ENCODE results near the gene DIO2.
A peak's percentile ranks its signal among the peaks of the same experiment; 100 is the strongest.

DIO2 gene

GRCh38 chr14:80211153-80212022 lies at the start of gene DIO2:
Gene DIO2 (minus strand): TSS chr14:80211504. CDS start chr14:80211472, 32 bp downstream.
- TF ChIP-seq ZFP30 (CRISPR knock-in tag; IDR thresholded peaks at IDR 0.05) (no peak), SNAI2 (CRISPR knock-in tag; IDR thresholded peaks at IDR 0.05) (no peak), ZNF565 (CRISPR knock-in tag; conservative IDR thresholded peaks at IDR 0.05; ENCODE audit: low read depth) (no peak)
- TF ChIP-seq, protein P1, sequence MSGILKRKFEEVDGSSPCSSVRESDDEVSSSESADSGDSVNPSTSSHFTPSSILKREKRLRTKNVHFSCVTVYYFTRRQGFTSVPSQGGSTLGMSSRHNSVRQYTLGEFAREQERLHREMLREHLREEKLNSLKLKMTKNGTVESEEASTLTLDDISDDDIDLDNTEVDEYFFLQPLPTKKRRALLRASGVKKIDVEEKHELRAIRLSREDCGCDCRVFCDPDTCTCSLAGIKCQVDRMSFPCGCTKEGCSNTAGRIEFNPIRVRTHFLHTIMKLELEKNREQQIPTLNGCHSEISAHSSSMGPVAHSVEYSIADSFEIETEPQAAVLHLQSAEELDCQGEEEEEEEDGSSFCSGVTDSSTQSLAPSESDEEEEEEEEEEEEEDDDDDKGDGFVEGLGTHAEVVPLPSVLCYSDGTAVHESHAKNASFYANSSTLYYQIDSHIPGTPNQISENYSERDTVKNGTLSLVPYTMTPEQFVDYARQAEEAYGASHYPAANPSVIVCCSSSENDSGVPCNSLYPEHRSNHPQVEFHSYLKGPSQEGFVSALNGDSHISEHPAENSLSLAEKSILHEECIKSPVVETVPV (CRISPR knock-in tag; IDR thresholded peaks at IDR 0.05): no peak
- ATAC-seq: peak; percentile 80

- ATAC-seq: no peak
- TF ChIP-seq CSDC2 (CRISPR knock-in tag; IDR thresholded peaks at IDR 0.05) (no peak), SNAI2 (CRISPR knock-in tag; IDR thresholded peaks at IDR 0.05) (no peak), ZFP3 (CRISPR knock-in tag; IDR thresholded peaks at IDR 0.05) (no peak), ARNTL (CRISPR knock-in tag; IDR thresholded peaks at IDR 0.05; ENCODE audit: borderline replicate concordance, low read depth) (no peak), TSHZ2 (CRISPR knock-in tag; IDR thresholded peaks at IDR 0.05) (no peak), ZNF565 (CRISPR knock-in tag; conservative IDR thresholded peaks at IDR 0.05; ENCODE audit: low read depth) (no peak), ZNF8 (CRISPR knock-in tag; IDR thresholded peaks at IDR 0.05) (no peak), BACH2 (CRISPR knock-in tag; IDR thresholded peaks at IDR 0.05; ENCODE audit: borderline replicate concordance) (no peak), RARB (CRISPR knock-in tag; IDR thresholded peaks at IDR 0.05) (no peak)
- TF ChIP-seq, protein P1 (CRISPR knock-in tag; IDR thresholded peaks at IDR 0.05): no peak
- TF ChIP-seq, protein P2, sequence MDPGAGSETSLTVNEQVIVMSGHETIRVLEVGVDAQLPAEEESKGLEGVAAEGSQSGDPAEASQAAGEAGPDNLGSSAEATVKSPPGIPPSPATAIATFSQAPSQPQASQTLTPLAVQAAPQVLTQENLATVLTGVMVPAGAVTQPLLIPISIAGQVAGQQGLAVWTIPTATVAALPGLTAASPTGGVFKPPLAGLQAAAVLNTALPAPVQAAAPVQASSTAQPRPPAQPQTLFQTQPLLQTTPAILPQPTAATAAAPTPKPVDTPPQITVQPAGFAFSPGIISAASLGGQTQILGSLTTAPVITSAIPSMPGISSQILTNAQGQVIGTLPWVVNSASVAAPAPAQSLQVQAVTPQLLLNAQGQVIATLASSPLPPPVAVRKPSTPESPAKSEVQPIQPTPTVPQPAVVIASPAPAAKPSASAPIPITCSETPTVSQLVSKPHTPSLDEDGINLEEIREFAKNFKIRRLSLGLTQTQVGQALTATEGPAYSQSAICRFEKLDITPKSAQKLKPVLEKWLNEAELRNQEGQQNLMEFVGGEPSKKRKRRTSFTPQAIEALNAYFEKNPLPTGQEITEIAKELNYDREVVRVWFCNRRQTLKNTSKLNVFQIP (CRISPR knock-in tag; IDR thresholded peaks at IDR 0.05; ENCODE audit: borderline replicate concordance, low read depth): no peak
Measured at GRCh38 chr14:80260645-80261044, 49.3 kb upstream of the DIO2 start.

- no peak for TF ChIP-seq ZFP3 (CRISPR knock-in tag; IDR thresholded peaks at IDR 0.05)
- TF ChIP-seq RARB (CRISPR knock-in tag; IDR thresholded peaks at IDR 0.05): no peak
- TF ChIP-seq ZNF565 (CRISPR knock-in tag; conservative IDR thresholded peaks at IDR 0.05; ENCODE audit: low read depth): no peak
- no peak for TF ChIP-seq CSDC2 (CRISPR knock-in tag; IDR thresholded peaks at IDR 0.05)
- TF ChIP-seq ZNF70 (CRISPR knock-in tag; IDR thresholded peaks at IDR 0.05): no peak
- TF ChIP-seq, protein P2 (CRISPR knock-in tag; IDR thresholded peaks at IDR 0.05; ENCODE audit: borderline replicate concordance, low read depth): no peak
- TF ChIP-seq, protein P1 (CRISPR knock-in tag; IDR thresholded peaks at IDR 0.05): no peak
- no peak for TF ChIP-seq TOX (CRISPR knock-in tag; IDR thresholded peaks at IDR 0.05; ENCODE audit: borderline replicate concordance)
- no peak for TF ChIP-seq ZNF8 (CRISPR knock-in tag; IDR thresholded peaks at IDR 0.05)
- TF ChIP-seq TSHZ2 (CRISPR knock-in tag; IDR thresholded peaks at IDR 0.05): no peak
- no peak for TF ChIP-seq CREB5 (CRISPR knock-in tag; IDR thresholded peaks at IDR 0.05; ENCODE audit: low read depth)
- TF ChIP-seq ISL1 (CRISPR knock-in tag; IDR thresholded peaks at IDR 0.05): no peak
- TF ChIP-seq ZFP30 (CRISPR knock-in tag; IDR thresholded peaks at IDR 0.05): no peak
- TF ChIP-seq BACH2 (CRISPR knock-in tag; IDR thresholded peaks at IDR 0.05; ENCODE audit: borderline replicate concordance): no peak
- TF ChIP-seq ZC3H10 (CRISPR knock-in tag; IDR thresholded peaks at IDR 0.05): no peak
- no peak for ATAC-seq
Measured at GRCh38 chr14:80239631-80240030, 28.3 kb upstream of the DIO2 start.

Data from SK-N-SH treated with all-trans-retinoic acid at 6 μM for 48 hours (cell line).